Stimulated activated CD4-positive, alpha-beta T cell treated with anti-CD3 and anti-CD28 coated beads, Interleukin-12 subunit alpha, Interleukin-12 subunit beta, amount 100 ng/mL, for 24 hours (primary cell): Measurements from ENCODE around the gene NDUFAF8.
A peak's percentile ranks its signal among the peaks of the same experiment; 100 is the strongest.

ENCODE experiments used
- DNase-seq, 2 experiments: peaks; one replicate each; pipeline ENCODE4 v3.0.0-alpha.2; 2020; ENCODE audit warnings: low read depth in 2 of 2

The NDUFAF8 gene

DNA sequence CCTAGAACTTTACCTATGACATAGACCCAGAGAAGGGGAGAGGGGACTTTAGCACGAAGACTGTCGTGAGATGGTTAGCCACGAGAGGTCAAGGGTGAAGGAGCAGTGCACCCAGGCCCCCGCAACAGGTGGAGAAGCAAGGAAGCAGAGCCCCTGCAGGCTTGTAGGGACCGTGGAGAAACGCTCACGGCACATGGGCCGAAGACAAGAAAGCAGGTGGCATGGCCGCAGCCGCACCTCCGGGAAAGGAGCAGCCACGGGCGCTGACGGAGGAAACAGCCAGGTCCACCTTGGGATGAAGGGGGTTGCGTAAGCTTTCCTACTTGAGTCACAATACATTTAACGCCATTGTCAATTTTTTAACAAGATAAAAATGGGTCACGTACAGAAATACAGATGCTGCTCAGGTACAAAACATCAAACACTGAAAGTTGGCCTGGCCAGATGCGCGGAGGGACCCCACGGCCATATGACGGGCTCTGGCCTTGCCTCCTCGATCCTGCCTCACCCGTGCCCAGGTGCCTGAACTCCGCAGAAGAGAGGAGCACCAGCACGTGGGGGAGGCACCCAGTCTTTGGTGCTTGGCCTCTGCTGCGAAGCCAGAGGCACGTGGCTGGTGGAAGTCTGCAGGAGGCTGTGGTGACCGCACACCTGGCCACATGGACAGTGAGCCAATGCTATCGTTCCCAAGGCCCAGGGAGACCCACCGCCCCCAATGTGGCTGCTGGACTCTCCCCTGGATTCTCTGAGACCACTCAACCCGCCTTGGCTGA is 34.8 kb downstream of the NDUFAF8 start:
- DNase-seq = no peak

DNA sequence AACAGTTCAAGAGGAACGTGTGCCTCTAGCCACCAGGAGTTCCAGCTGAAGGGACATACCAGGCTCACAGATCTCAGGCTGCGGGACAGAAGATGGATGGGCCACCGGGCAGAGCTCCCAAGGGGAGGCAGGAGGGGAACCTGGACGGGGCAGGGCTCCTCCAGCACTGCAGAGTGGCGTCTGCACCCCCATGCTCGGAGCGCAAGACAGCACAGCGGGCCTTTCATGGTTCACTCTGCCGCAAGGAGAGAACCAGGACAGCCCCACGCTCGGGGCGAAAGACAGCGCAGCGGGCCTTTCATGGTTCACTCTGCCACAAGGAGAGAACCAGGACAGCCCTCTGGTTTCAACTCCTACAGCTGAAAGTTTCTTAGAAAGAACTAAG is 35.3 kb downstream of the NDUFAF8 start:
- DNase-seq = no peak

DNA sequence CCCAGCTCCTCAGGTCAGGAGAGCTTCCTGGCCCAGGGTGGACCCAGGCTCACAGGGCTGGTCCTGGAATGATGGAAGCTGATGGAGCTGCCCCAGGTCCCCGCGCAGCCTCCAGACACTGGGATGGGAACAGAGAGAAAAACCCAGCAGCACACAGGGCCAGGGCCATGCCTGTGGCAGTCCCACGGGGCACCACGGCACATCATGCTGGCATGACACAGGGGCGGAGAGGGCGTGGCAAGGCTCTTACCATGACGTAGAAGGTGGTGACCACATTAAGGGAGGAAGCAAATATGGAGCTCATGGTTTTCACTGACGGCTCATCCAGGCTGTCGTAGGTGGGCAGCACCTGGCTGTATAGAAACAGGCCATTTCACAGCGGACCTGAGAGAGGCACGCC is 37.7 kb downstream of the NDUFAF8 start:
- DNase-seq = no peak

DNA sequence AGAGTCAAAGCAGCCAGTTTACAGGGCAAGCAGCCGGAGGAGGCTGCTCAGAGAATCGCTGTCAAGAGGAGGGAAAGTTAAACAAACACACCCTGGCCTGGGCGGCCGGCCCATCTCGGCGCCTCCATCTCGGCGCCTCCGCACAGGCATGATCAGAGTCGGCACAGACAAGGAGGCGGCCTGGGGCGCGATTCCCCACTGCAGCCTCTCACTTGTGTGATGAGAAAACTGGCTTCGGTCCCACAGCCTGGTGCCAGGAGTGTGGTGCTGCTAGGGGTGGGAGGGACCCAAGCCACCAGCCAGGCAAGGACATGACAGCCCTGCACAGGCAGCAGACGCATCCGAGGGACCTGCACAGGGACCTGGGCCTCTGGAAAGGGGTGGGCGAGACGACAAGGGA is 38.3 kb downstream of the NDUFAF8 start:
- no peak for DNase-seq

DNA sequence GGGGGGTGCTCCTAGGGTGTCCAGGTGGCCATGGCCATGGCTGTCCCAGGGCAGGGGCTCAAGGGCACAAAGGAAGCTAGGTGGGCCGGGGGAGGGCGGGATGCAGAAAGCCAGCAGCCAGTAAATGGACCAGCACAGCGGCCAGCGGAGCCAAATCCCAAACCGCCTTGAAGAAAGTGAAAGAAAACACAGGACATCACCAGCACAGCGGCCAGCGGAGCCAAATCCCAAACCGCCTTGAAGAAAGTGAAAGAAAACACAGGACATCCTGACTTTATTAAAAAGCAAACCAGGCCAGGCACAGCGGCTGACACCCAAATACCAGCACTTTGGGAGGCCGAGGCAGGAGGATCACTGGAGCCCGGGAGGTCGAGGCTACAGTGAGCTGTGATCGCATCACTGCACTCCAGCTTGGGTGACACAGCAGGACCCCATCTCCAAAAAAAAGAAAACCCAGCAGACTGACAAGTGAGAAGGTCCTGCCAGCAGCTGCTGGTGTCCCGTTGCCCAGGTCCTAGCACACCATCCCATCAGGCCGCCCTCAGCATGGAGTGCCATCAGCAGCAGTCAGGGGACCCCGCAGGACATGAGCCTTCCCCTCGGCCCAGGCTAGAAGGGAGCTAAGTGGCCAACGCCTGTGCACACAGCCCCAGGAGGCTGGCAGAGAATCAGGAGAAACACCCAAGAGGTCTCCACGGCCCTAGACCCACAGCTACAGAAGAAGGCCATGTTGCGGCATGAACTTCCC is 39.0 kb downstream of the NDUFAF8 start:
- no peak for DNase-seq

DNA sequence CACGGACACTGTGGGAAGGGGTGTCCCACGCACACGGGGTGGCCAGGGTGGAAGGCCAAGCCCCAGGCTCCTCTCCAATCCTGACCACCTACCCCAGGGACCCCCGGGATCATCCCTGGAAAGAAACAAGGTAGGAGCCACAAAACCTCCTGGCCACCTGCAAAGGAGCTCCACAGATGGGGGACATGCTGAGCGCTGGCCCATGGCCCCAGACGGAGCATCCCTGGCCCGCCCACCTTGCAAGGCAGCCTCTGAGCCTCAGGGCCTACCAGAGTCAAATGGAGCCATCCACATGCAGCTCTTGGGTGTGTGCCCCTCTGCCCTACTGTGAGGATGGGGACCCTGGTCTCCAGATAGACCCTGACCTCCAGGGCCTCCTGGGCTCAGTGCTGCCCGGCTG is 39.7 kb downstream of the NDUFAF8 start:
- no peak for DNase-seq

DNA sequence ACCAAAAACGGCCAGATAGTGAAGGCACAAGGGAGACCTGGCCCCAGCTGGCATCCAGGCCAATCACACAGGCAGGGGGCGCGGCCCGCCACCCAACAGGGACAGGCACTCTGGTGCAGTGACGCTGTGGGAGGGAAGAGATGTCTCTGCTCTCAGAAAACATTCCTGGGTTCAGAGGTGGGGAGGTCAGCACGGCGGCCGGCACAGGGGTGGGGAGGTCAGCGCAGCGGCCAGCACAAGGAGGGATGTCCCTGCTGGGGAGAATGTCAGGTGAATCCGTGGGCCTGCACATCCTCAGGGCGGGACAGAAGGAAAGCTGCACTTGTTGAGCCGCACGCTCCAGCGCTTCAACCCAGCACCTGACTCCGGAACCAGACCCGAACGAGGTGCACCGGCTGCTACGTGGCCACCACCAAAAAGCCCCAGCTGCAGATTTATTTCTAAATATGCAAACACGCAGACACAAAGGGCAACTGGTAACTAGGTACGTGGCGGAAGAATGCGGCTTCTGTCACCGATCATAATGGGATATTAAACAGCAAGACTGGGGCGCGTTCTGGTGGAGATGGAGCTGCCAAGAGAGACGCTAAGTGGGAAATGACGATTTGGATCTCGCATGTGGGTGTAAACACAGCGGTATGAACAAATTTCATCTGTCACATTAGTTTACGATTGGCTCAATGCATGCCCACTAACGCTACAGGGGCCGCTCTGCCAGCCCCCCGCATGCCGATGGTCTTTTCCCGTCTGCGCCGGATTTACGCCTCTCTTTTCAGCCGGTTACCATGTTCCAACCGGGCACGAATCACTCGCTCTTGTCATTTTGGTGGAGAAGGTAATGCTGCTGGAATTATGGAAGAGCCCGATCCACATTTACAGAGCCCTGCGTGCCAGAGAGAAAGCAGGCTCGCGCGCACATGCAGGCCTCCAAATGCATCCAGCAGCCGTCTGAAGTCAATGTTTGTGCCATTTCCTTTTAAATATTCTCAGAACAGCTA is 40.5 kb downstream of the NDUFAF8 start:
- no peak for DNase-seq

DNA sequence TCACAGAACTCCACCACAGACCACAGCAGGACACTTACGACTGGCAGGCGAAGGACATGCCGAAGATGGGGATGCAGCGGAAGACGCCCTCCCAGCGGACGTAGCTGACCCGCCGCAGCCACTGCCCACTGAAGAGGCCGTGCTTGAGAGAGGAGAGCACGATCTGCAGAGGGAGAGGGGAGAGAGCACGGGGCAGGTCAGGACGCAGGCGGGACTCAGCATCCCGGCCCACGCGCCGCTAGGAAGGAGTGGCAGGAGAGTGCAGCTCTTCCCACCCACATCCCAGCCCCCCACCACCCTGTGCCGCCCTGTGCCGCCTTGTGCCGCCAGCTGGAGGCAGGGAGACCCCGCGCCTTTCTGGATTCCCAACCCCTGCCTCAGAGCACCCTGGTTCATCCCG is 41.5 kb downstream of the NDUFAF8 start:
- no peak for DNase-seq

DNA sequence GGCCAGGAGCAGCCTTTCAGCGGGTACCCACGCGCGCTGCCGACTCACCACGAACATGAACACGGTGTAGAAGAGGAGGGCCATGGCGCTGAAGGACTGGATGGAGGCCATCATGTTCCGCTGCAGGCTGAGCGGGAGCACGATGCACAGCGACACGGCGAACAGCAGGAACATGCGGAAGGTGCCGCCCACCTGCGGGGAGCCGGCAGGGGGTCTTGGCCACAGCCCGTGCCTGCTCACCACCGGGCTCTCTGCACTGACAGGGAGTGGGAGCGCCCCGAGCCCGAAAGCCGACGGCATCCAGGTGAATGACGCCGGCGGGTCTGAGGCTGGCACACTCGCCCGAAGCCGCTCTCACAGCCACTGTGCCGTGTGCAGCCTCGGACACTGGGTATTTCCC is 43.0 kb downstream of the NDUFAF8 start:
- no peak for DNase-seq

DNA sequence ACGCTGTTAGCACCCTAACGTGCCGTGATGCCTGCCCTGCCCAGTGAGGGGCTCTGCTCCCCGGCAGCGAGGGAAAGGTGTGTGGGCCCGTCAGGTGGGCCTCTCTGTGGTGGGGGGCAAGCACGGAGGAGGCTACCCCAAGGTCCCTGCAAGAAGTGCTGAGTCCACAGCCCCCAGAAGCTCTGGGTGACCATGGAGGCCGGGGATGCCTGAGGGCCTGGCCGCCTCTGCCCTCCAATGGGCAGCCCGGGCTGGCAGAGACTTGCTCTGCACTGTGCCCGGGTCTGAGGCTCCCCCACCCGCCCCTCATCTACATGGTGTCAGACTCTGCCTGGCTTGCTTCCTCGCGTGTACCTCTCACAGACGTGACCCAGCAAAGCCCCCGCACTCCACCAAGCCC is 43.8 kb downstream of the NDUFAF8 start:
- no peak for DNase-seq

DNA sequence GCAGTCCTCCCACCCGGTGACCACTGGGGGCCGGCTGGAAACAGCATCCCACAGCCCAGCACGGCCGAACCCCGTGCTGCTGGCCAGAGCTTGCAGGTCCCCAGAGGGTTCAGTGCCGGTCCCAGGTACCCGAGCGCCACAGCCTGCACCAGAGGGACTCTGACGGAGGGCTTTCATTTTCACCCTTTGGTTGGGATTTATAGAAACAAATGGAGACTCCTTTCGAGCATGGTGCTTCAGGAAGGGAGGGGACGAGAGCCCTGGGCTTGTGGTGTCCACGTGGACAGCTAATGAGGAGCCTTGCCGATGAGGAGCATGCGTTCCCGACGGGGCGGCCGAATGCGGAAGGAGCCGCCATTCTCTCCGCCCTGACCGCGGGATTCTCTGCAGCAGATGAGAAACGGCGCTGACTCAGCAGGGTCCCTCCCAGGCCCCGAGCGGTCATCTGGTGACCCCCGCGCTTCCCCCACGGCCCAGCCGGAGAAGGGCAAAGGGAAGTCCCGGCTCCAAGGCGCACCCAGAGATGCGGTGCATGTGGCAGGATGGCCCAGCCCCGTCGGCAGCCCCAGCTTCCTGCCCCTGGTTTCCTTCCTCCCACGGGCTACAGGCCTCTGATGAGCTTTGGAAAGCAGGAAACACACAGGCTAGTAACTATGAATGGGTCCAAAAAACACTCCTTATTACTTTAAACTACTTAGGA is 46.2 kb downstream of the NDUFAF8 start:
- DNase-seq = peak; percentile 43 to 61

DNA sequence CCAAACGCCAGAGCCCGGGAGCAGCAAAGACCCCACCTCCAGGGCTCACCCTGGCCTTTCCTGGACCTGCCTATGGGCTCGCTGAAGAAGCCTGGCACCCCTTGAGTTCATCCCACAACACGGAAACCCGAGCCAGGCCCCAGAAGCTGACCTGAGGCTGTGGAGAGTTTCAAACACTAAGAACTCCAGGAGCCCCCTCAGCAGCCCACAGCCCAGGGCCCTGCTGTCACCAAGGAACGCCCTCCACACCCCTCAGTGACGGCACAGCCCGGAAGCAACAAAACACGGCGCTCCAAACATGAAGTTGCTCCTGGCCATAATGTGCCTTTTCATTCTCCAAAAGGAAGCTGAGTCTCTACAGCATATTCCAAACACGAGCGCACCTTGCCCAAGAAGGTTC is 46.8 kb downstream of the NDUFAF8 start:
- DNase-seq = no peak

DNA sequence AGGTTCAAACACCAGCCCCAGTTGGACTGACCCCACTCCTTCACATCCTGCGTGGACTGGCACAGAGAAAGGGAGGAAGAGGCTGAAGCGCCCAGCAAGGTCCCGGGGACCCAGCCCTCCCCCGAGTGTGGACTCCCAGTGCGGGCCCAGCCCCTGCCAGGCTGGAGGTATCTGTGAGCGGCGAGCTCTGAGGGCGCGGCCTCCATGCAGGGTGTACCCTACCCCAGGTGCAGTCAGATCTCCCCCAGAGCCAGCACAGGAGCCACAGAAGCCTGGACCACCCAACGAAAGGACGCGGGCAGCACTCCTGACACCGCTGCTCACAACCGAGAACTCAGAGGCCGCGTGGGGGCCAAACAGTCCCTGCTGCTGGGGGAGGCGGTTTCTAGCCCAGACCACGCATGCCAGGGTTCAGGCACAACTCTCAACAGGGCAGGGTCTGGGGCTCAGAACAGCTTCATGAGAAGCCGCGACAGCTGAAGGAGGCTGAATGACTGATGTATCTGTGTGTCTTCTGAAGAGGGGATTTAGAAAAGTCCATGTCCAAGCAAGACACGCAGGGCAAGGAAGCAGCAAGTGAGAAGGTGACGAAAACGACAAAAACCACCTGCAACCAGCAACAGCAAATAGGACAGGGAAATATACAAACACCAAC is 47.5 kb downstream of the NDUFAF8 start:
- DNase-seq = no peak

DNA sequence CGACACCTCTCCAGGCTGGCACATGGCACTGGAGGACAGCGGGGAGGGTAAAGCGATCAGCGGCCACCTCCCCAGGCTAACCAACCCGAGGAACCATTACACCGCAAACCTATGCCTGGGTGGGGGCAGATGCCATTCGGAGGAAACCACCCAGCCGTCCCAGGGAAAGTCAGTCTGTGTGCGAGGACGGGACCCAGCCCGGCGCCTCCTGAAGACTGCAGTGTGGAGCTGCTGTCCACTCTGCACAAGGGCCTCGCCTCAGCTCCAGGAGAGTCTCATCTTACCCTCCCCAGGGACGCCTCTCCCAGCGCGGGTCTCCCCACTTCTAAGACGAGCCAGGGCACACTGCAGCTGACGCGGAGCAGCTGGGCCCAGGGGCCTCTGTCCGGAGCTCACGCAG is 48.0 kb downstream of the NDUFAF8 start:
- DNase-seq = no peak

DNA sequence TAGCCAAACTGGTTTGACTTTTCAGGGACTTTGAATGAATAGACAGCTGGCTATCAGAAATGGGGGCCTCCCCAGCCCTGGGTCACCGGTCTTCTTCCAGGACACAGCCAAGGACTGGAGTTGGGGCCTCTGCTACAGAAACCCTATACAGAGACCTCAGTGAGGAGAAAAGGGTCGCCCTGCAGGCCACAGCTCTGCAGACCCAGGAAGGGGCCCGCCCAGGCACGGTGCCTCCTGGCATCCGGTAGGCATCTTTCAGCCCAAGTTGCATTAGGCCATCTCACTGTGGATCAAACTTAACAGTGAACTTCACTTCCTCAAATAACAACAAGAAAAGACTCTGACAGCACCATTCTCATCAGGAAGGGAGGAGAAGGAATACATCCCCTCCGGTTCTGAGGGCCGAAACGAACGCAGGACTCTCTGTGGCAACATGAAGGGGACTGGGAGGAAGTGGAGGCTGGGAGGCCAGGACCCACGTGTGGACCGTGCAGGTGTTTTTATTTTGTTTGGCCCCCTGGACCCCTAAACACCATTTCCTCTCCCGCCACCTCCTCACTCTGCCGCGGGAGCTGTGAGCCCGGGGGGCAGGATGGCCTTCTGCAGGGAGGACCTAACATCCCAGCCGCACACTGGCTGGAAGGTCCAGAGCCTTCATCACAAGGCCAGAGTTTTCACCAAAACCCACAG is 48.8 kb downstream of the NDUFAF8 start:
- DNase-seq = no peak

DNA sequence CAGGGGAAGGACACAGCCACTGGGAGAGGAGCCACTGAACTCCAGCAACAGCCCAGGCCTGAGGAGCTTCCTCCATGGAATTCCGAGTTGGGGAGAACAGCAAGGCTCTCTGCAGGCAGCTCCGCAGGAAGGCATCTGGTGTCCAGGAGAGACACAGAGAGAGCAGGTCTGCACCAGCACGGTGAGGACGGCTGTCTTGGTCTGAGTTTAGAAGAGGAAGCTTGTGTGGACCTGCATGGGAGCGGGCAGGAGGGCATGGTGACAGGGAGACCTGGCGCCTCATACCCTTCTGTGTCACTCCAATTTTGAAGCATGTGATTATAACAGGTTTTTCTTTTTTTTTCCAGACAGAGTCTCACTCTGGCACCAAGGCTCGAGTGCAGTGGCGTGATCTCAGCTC is 49.6 kb downstream of the NDUFAF8 start:
- DNase-seq = no peak

DNA sequence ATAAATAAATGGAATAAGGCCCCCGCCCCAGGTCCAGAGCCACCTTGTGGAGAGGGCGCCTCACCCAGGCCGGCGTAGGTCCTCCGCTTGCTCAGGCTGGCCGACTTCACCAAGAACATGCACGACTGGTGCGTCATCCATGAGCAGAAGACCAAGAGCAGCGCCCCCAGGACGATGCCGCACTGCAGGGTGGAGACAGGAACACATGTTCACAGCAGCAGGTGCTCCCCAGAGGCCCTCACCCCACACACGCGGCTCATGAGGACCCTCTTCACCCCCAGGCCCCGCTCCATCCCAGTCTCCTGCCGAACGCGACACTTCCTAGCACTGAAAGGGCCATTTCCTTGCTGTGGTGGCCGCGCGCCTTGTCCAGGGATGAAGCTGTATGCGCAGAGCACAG is 50.5 kb downstream of the NDUFAF8 start:
- DNase-seq = no peak

DNA sequence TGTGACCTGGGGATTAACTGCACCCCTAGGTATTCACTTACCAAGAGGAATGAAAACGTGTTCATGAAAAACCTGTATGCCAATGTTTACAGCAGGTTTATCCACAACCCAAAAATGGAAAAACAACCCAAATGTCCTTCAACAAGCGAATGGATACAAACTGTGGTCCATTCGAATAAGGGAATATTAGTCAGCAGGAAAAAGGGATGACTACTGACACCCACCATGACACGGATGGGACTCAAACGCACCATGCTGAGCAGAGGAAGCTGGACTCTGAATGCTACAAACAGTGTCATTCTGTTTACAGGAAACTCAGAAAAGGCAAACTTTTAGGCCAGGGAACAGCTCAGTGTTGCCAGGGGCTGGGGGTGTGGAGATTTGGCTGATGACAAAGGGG is 51.1 kb downstream of the NDUFAF8 start:
- DNase-seq = no peak
